SK-N-SH (cell line): ENCODE data around the gene DGKI. TPM values are rescaled to one million over a fixed set of nuclear protein-coding genes. Genes with fewer than 3 reads are reported as not detected.

Experiments used
- CTCF ChIA-PET: fragments of 300-600, 350-600 bp; formaldehyde crosslinking; extraction: SDS; loops from one replicate; lab custom pipeline; 2021; lab: Yijun Ruan, JAX
- POLR2A ChIA-PET: fragments of 350-600 bp; sonication (Branson Sonifier 250); formaldehyde crosslinking; extraction: SDS; loops from one replicate; lab custom pipeline; 2020; ENCODE audit warnings: antibody characterized with exemption, inconsistent platforms; lab: Yijun Ruan, JAX
- DNase-seq: peaks from one replicate; pipeline ENCODE4 v3.0.0; 2012
- H2AFZ ChIP-seq: fragments of 200-600 bp; sonication (generic); 2 replicates; pipeline ENCODE4 v1.8.1; 2016; ENCODE audit warnings: antibody characterized with exemption, mild to moderate bottlenecking, low read depth
- H3F3A ChIP-seq: fragments of 200-600 bp; sonication (generic); replicated peaks from 2 replicates; pipeline ENCODE3; 2016; ENCODE audit warnings: antibody characterized with exemption, mild to moderate bottlenecking; ENCODE audit not compliant: insufficient read depth
- H3K27ac ChIP-seq, 2 experiments: fragments of 200-500 bp in 1 of 2; fragments of 200-600 bp in 1 of 2; sonication (Bioruptor generic) in 1 of 2; sonication (generic), shearing (Covaris generic) in 1 of 2; 2 replicates each; pipeline versions ENCODE4 v1.5.1 to v1.6.1; 2014 to 2016; ENCODE audit warnings: low read depth in 2 of 2, inconsistent platforms in 1 of 2, low read length in 1 of 2, mild to moderate bottlenecking in 1 of 2, mixed read lengths in 1 of 2
- H3K27me3 ChIP-seq: fragments of 200-600 bp; sonication (generic), shearing (Covaris generic); 2 replicates; pipeline ENCODE4 v1.6.1; 2016; ENCODE audit warnings: mixed run types; ENCODE audit not compliant: insufficient read depth
- H3K36me3 ChIP-seq, 2 experiments: fragments of 200-500 bp in 1 of 2; fragments of 200-600 bp in 1 of 2; sonication (Bioruptor generic) in 1 of 2; sonication (generic) in 1 of 2; replicated peaks in 1 of 2; 2 replicates each; pipeline versions ENCODE3 to v1.5.1; 2014 to 2016; ENCODE audit warnings: low read length in 1 of 2, mild to moderate bottlenecking in 1 of 2; ENCODE audit not compliant: insufficient read depth in 2 of 2, control insufficient read depth in 1 of 2
- H3K4me1 ChIP-seq, 2 experiments: fragments of 200-500 bp in 1 of 2; fragments of 200-600 bp in 1 of 2; sonication (Bioruptor generic) in 1 of 2; sonication (generic), shearing (Covaris generic) in 1 of 2; 2 replicates each; pipeline versions ENCODE4 v1.5.1 to v1.6.1; 2014 to 2016; ENCODE audit warnings: low read depth in 1 of 2, low read length in 1 of 2, mixed run types in 1 of 2; ENCODE audit not compliant: insufficient read depth in 2 of 2, control insufficient read depth in 1 of 2
- H3K4me2 ChIP-seq: fragments of 200-600 bp; sonication (generic), shearing (Covaris generic); 2 replicates; pipeline ENCODE4 v1.6.1; 2017; ENCODE audit warnings: mixed run types
- H3K4me3 ChIP-seq, 2 experiments: fragments of 200-500 bp in 1 of 2; fragments of 200-600 bp in 1 of 2; sonication (Bioruptor generic) in 1 of 2; sonication (generic), shearing (Covaris generic) in 1 of 2; 2 replicates each; pipeline versions ENCODE4 v1.5.1 to v1.8.1; 2014 to 2016; ENCODE audit warnings: low read depth in 2 of 2, inconsistent platforms in 1 of 2, low read length in 1 of 2, mild to moderate bottlenecking in 1 of 2, mixed read lengths in 1 of 2, moderate library complexity in 1 of 2
- H3K79me2 ChIP-seq: fragments of 200-600 bp; sonication (generic); 2 replicates; pipeline ENCODE4 v1.8.1; 2017; ENCODE audit warnings: mild to moderate bottlenecking; ENCODE audit not compliant: insufficient read depth
- H3K9ac ChIP-seq: fragments of 200-600 bp; sonication (generic); 2 replicates; pipeline ENCODE4 v1.6.1; 2017; ENCODE audit warnings: mixed run types
- H3K9me2 ChIP-seq: fragments of 200-600 bp; sonication (generic); 2 replicates; pipeline ENCODE4 v1.6.1; 2017; ENCODE audit warnings: mixed run types
- H3K9me3 ChIP-seq: fragments of 200-600 bp; sonication (generic); 2 replicates; pipeline ENCODE4 v1.6.1; 2017; ENCODE audit warnings: mixed run types, mild to moderate bottlenecking, moderate library complexity
- H4K20me1 ChIP-seq: fragments of 200-600 bp; sonication (generic); 2 replicates; pipeline ENCODE4 v1.6.1; 2017; ENCODE audit warnings: mild to moderate bottlenecking, mixed run types; ENCODE audit not compliant: insufficient read depth
- CHD2 ChIP-seq: fragments of 150-350 bp; IDR thresholded peaks from 2 replicates; pipeline ENCODE4 v1.6.1; 2018; ENCODE audit warnings: low read length; ENCODE audit not compliant: partially characterized antibody
- FOSL2 ChIP-seq: IDR thresholded peaks from 2 replicates; pipeline ENCODE4 v1.4.0; 2012; ENCODE audit warnings: low read depth, mild to moderate bottlenecking, moderate library complexity, borderline replicate concordance
- GABPA ChIP-seq: IDR thresholded peaks from 2 replicates; pipeline ENCODE4 v1.4.0; 2012; ENCODE audit warnings: low read depth, mild to moderate bottlenecking
- NRF1 ChIP-seq: IDR thresholded peaks from 2 replicates; pipeline ENCODE4 v1.6.1; 2012; ENCODE audit warnings: low read depth, mild to moderate bottlenecking, low read length
- RAD21 ChIP-seq: IDR thresholded peaks from 2 replicates; pipeline ENCODE4 v1.6.1; 2012; ENCODE audit warnings: mild to moderate bottlenecking, low read length
- RCOR1 ChIP-seq: fragments of 150-350 bp; IDR thresholded peaks from 2 replicates; pipeline ENCODE4 v1.6.1; 2017; ENCODE audit warnings: antibody characterized with exemption, low read length
- RXRA ChIP-seq: IDR thresholded peaks from 2 replicates; pipeline ENCODE4 v1.4.0; 2012; ENCODE audit warnings: low read depth, mild to moderate bottlenecking, borderline replicate concordance
- SIN3A ChIP-seq: IDR thresholded peaks from 2 replicates; pipeline ENCODE4 v1.6.1; 2012; ENCODE audit warnings: low read depth, mild to moderate bottlenecking, low read length, moderate library complexity, borderline replicate concordance
- SMC3 ChIP-seq: IDR thresholded peaks from 2 replicates; pipeline ENCODE4 v1.6.1; 2012; ENCODE audit warnings: low read depth, low read length, improper control_type of control experiment
- TAF1 ChIP-seq: IDR thresholded peaks from 2 replicates; pipeline ENCODE4 v1.6.1; 2012; ENCODE audit warnings: low read depth, mild to moderate bottlenecking, low read length, moderate library complexity, borderline replicate concordance
- TCF12 ChIP-seq: IDR thresholded peaks from 2 replicates; pipeline ENCODE4 v1.4.0; 2012
- WGBS: methylation state at CpG from one replicate; pipeline ENCODE4 v1.1.6; 2017; ENCODE audit warnings: low lambda C conversion rate; 5-methylcytosine and 5-hydroxymethylcytosine counted together
- polyA plus RNA-seq, 3 experiments: library from polyadenylated mRNA; depleted of rRNA; stranded (reverse); fragments of >200 nt; gene quantifications; 2 replicates each; pipeline ENCODE4 v1.2.3, GENCODE V29; 2012
- TF ChIP-seq, protein P1 (sequence below): fragments of 150-350 bp; IDR thresholded peaks from 2 replicates; pipeline ENCODE4 v1.6.1; 2016; ENCODE audit warnings: mild to moderate bottlenecking, low read depth, low read length
- TF ChIP-seq, protein P2 (sequence below): IDR thresholded peaks from 2 replicates; pipeline ENCODE4 v1.6.1; 2012; ENCODE audit warnings: mild to moderate bottlenecking, low read depth, low read length, moderate library complexity

Gene DGKI
- polyA plus RNA-seq, 1 of the 3 experiments (the other 2 are of a cell fraction): 1.3 TPM

DNA sequence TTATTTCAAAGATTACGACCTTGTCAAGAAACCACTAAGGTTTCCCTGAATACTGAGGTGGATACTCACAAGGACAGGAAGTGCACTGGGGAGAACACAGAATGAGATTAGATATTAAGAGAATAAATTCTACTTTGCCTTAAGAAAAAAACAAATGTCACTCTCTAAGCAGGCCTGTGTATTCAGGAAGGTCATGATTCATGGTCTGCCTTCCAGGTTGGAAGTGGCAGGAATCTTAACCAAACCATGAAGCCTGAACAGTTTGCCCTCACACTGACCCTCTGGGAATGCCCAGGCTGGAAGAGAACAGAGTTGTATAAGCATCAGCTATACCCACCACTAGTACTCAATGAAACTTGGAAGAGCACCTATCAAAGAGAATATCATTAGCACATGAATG lies 227.6 kb downstream of the DGKI start:
- POLR2A ChIA-PET: no interaction called here

DNA sequence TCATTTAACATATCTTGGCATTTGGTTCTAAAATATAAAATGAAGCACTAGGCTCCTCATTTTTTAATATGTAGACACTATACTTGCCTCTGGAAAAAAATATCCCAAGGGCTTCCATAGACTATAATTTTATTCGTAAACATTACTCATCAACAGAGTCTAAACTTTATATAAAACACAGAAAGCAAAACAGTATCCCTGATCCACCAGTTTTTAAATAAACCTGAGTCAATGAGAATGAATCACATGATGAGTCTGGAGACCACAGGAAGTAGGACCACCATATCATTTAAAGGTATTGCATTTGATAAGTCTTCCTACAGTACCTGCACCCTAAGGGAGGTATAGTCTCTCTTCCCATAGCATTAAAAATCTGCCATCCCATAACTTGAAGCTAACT lies 228.0 kb downstream of the DGKI start:
- H4K20me1 ChIP-seq: no peaks in the 10 kb centered on the region
- H3K36me3 ChIP-seq: peaks cover 0 to 8% of the 10 kb centered on the region in 2 experiments
- no peaks in the 10 kb centered on the region for H3K9me2 ChIP-seq
- no peak overlapping the region for H3K27ac ChIP-seq
- H3K4me1 ChIP-seq: peaks cover 0 to 2% of the 10 kb centered on the region in 2 experiments; a peak in 2 of 4 replicates
- no peak for DNase-seq
- no peak for TF ChIP-seq SMC3
- TF ChIP-seq TAF1: no peak
- no peak for TF ChIP-seq GABPA
- TF ChIP-seq RXRA: no peak
- TF ChIP-seq, protein P1, sequence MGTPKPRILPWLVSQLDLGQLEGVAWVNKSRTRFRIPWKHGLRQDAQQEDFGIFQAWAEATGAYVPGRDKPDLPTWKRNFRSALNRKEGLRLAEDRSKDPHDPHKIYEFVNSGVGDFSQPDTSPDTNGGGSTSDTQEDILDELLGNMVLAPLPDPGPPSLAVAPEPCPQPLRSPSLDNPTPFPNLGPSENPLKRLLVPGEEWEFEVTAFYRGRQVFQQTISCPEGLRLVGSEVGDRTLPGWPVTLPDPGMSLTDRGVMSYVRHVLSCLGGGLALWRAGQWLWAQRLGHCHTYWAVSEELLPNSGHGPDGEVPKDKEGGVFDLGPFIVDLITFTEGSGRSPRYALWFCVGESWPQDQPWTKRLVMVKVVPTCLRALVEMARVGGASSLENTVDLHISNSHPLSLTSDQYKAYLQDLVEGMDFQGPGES: no peak
- TF ChIP-seq, protein P2, sequence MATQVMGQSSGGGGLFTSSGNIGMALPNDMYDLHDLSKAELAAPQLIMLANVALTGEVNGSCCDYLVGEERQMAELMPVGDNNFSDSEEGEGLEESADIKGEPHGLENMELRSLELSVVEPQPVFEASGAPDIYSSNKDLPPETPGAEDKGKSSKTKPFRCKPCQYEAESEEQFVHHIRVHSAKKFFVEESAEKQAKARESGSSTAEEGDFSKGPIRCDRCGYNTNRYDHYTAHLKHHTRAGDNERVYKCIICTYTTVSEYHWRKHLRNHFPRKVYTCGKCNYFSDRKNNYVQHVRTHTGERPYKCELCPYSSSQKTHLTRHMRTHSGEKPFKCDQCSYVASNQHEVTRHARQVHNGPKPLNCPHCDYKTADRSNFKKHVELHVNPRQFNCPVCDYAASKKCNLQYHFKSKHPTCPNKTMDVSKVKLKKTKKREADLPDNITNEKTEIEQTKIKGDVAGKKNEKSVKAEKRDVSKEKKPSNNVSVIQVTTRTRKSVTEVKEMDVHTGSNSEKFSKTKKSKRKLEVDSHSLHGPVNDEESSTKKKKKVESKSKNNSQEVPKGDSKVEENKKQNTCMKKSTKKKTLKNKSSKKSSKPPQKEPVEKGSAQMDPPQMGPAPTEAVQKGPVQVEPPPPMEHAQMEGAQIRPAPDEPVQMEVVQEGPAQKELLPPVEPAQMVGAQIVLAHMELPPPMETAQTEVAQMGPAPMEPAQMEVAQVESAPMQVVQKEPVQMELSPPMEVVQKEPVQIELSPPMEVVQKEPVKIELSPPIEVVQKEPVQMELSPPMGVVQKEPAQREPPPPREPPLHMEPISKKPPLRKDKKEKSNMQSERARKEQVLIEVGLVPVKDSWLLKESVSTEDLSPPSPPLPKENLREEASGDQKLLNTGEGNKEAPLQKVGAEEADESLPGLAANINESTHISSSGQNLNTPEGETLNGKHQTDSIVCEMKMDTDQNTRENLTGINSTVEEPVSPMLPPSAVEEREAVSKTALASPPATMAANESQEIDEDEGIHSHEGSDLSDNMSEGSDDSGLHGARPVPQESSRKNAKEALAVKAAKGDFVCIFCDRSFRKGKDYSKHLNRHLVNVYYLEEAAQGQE: no peak
- TF ChIP-seq TCF12: no peak
- TF ChIP-seq CHD2: no peak
- TF ChIP-seq RAD21: no peak
- no peak for TF ChIP-seq NRF1
- no peak for TF ChIP-seq SIN3A
- TF ChIP-seq RCOR1: no peak
- no peak for TF ChIP-seq FOSL2
- no peaks in the 10 kb centered on the region for H3K79me2 ChIP-seq
- WGBS: 89% methylated on average over 1 of the region's 1 CpG
- peaks cover 6% of the 10 kb centered on the region for H3F3A ChIP-seq
- H3K9ac ChIP-seq: no peak overlapping the region
- H3K4me3 ChIP-seq: no peak overlapping the region
- no peaks in the 10 kb centered on the region for H3K9me3 ChIP-seq
- no peaks in the 10 kb centered on the region for H3K27me3 ChIP-seq
- POLR2A ChIA-PET: no interaction called here
- H3K4me2 ChIP-seq: no peak overlapping the region
- CTCF ChIA-PET: interaction anchor here (1.7 kb wide), 1 partner anchor 13 kb away, joined by 5 read pairs; no protein-coding TSS in a partner anchor
- no peak overlapping the region for H2AFZ ChIP-seq

More for the DNA sequence above, 227.6 kb downstream of the DGKI start:
- Histone ChIP-seq H3K36me3 (peaks cover 0 to 8% of the 10 kb centered on the region in 2 experiments), H3K79me2 (no peaks in the 10 kb centered on the region), H4K20me1 (no peaks in the 10 kb centered on the region), H3K9me3 (no peaks in the 10 kb centered on the region), H3K4me3 (no peak overlapping the region), H2AFZ (no peak overlapping the region)
- 70% methylated on average over 1 of the region's 1 CpG for WGBS
- CTCF ChIA-PET: interaction anchor here (1.7 kb wide), 1 partner anchor 14 kb away, joined by 5 read pairs; no protein-coding TSS in a partner anchor
- DNase-seq: no peak
- no peak for TF ChIP-seq FOSL2
- TF ChIP-seq, all 33 proteins: peak for 0
- no peak overlapping the region for H3K9ac ChIP-seq
- H3F3A ChIP-seq: peaks cover 6% of the 10 kb centered on the region
- no peaks in the 10 kb centered on the region for H3K27me3 ChIP-seq
- H3K4me2 ChIP-seq: no peak overlapping the region
- H3K9me2 ChIP-seq: no peaks in the 10 kb centered on the region
- peaks cover 0 to 2% of the 10 kb centered on the region in 2 experiments; a peak in 2 of 4 replicates for H3K4me1 ChIP-seq
- H3K27ac ChIP-seq: no peak overlapping the region
